ENCODE measurements around the gene SUN1. TPM values are rescaled to one million over a fixed set of nuclear protein-coding genes. Genes with fewer than 3 reads are reported as not detected.
"Not testable (repeated sequence)": the region's sequence is repeated elsewhere in the genome, so short reads cannot be mapped to it uniquely, and the experiment has no call there.

Gene SUN1
- total RNA-seq, 2 donors from 2014 or later = 46.4 to 103 TPM

GRCh38 chr7:798921-799470 is 33.3 kb upstream of the SUN1 start:
- ATAC-seq (replicated peaks) = no peak
- Mint-ChIP-seq H3K4me3 (no peak overlapping the region), H3K9me3 (no peaks in the 10 kb centered on the region), H3K36me3 (ENCODE audit: low read depth) (no peaks in the 10 kb centered on the region), H3K27me3 (no peaks in the 10 kb centered on the region), H3K27ac (no peak overlapping the region), H3K4me1 (no peaks in the 10 kb centered on the region)

- Mint-ChIP-seq H3K4me3 (no peak overlapping the region), H3K27ac (no peak overlapping the region), H3K9me3 (no peaks in the 10 kb centered on the region), H3K36me3 (ENCODE audit: low read depth) (no peaks in the 10 kb centered on the region), H3K27me3 (no peaks in the 10 kb centered on the region), H3K4me1 (no peaks in the 10 kb centered on the region)
- ATAC-seq (replicated peaks) = no peak
Observed at GRCh38 chr7:800692-801091, 31.6 kb upstream of the SUN1 start.

- not testable (repeated sequence) for H3K36me3 Mint-ChIP-seq (ENCODE audit: low read depth); H3K27ac Mint-ChIP-seq; H3K4me1 Mint-ChIP-seq; H3K4me3 Mint-ChIP-seq; ATAC-seq (replicated peaks); H3K27me3 Mint-ChIP-seq; H3K9me3 Mint-ChIP-seq
Observed at GRCh38 chr7:801351-801750, 30.9 kb upstream of the SUN1 start.

GRCh38 chr7:801940-802381 is 30.3 kb upstream of the SUN1 start:
- Mint-ChIP-seq H3K4me1 (no peaks in the 10 kb centered on the region), H3K27ac (no peak overlapping the region), H3K4me3 (no peak overlapping the region), H3K9me3 (no peaks in the 10 kb centered on the region), H3K27me3 (no peaks in the 10 kb centered on the region), H3K36me3 (ENCODE audit: low read depth) (no peaks in the 10 kb centered on the region)
- no peak for ATAC-seq (replicated peaks)

- no peak for ATAC-seq (replicated peaks)
- Mint-ChIP-seq H3K4me1 (no peaks in the 10 kb centered on the region), H3K27me3 (no peaks in the 10 kb centered on the region), H3K9me3 (no peaks in the 10 kb centered on the region), H3K4me3 (no peak overlapping the region), H3K27ac (no peak overlapping the region), H3K36me3 (ENCODE audit: low read depth) (no peaks in the 10 kb centered on the region)
Observed at GRCh38 chr7:802500-803242, 29.6 kb upstream of the SUN1 start.

GRCh38 chr7:803243-803635 is 29.0 kb upstream of the SUN1 start:
- H3K27ac Mint-ChIP-seq = no peak overlapping the region
- no peaks in the 10 kb centered on the region for H3K9me3 Mint-ChIP-seq
- no peaks in the 10 kb centered on the region for H3K27me3 Mint-ChIP-seq
- H3K4me1 Mint-ChIP-seq = no peaks in the 10 kb centered on the region
- no peaks in the 10 kb centered on the region for H3K36me3 Mint-ChIP-seq (ENCODE audit: low read depth)
- no peak for ATAC-seq (replicated peaks)
- H3K4me3 Mint-ChIP-seq = no peak overlapping the region

GRCh38 chr7:803796-804195 is 28.5 kb upstream of the SUN1 start:
- not testable (repeated sequence) for ATAC-seq (replicated peaks); H3K27ac Mint-ChIP-seq; H3K27me3 Mint-ChIP-seq; H3K4me3 Mint-ChIP-seq; H3K9me3 Mint-ChIP-seq; H3K4me1 Mint-ChIP-seq; H3K36me3 Mint-ChIP-seq (ENCODE audit: low read depth)

- no peak overlapping the region for H3K4me3 Mint-ChIP-seq
- H3K36me3 Mint-ChIP-seq (ENCODE audit: low read depth) = no peaks in the 10 kb centered on the region
- no peak overlapping the region for H3K27ac Mint-ChIP-seq
- no peaks in the 10 kb centered on the region for H3K27me3 Mint-ChIP-seq
- no peak for ATAC-seq (replicated peaks)
- H3K4me1 Mint-ChIP-seq = no peaks in the 10 kb centered on the region
- H3K9me3 Mint-ChIP-seq = no peaks in the 10 kb centered on the region
Observed at GRCh38 chr7:805261-805660, 27.0 kb upstream of the SUN1 start.

GRCh38 chr7:815284-816216 is 16.7 kb upstream of the SUN1 start:
- Mint-ChIP-seq H3K36me3 (ENCODE audit: low read depth) (peaks cover 33% of the 10 kb centered on the region), H3K4me3 (peak overlapping the region; percentile 73), H3K9me3 (no peaks in the 10 kb centered on the region), H3K4me1 (peaks cover 31% of the 10 kb centered on the region), H3K27me3 (peaks cover 4% of the 10 kb centered on the region), H3K27ac (no peak overlapping the region)
- no peak for ATAC-seq (replicated peaks)

- Mint-ChIP-seq H3K4me3 (peak overlapping the region; percentile 73), H3K27ac (no peak overlapping the region), H3K4me1 (peaks cover 35% of the 10 kb centered on the region), H3K27me3 (peaks cover 4% of the 10 kb centered on the region), H3K9me3 (no peaks in the 10 kb centered on the region), H3K36me3 (ENCODE audit: low read depth) (peaks cover 38% of the 10 kb centered on the region)
- ATAC-seq (replicated peaks) = peak; percentile 96
Observed at GRCh38 chr7:816300-816750, 16.0 kb upstream of the SUN1 start.

- peak; percentile 30 for ATAC-seq (replicated peaks)
Observed at GRCh38 chr7:816751-817671, 15.3 kb upstream of the SUN1 start.

GRCh38 chr7:818031-818699 is 14.1 kb upstream of the SUN1 start:
- Mint-ChIP-seq H3K36me3 (ENCODE audit: low read depth) (peaks cover 49% of the 10 kb centered on the region), H3K27me3 (peaks cover 4% of the 10 kb centered on the region), H3K9me3 (no peaks in the 10 kb centered on the region), H3K4me3 (peak overlapping the region; percentile 93), H3K4me1 (peaks cover 45% of the 10 kb centered on the region), H3K27ac (peak overlapping the region; percentile 93)
- ATAC-seq (replicated peaks) = no peak

More at GRCh38 chr7:816751-817671, 15.3 kb upstream of the SUN1 start:
- Mint-ChIP-seq H3K4me3 (peak overlapping the region; percentile 93), H3K36me3 (ENCODE audit: low read depth) (peaks cover 41% of the 10 kb centered on the region), H3K4me1 (peaks cover 42% of the 10 kb centered on the region), H3K27ac (peak overlapping the region; percentile 93), H3K9me3 (no peaks in the 10 kb centered on the region), H3K27me3 (peaks cover 4% of the 10 kb centered on the region)

GRCh38 chr7:820341-820740 is 11.9 kb upstream of the SUN1 start:
- Mint-ChIP-seq H3K4me1 (peaks cover 42% of the 10 kb centered on the region), H3K9me3 (no peaks in the 10 kb centered on the region), H3K36me3 (ENCODE audit: low read depth) (peaks cover 66% of the 10 kb centered on the region), H3K4me3 (peak overlapping the region; percentile 40), H3K27me3 (no peaks in the 10 kb centered on the region), H3K27ac (peak overlapping the region; percentile 20)
- ATAC-seq (replicated peaks) = peak; percentile 12

Measured in activated T-helper 17 cell treated with anti-CD3 and anti-CD28 coated beads, Interleukin-2, amount 50 U/mL, for 72 hours (primary cell).